H1 (cell line): ENCODE data around the gene METTL5. TPM values are rescaled to one million over a fixed set of nuclear protein-coding genes. Genes with fewer than 3 reads are reported as not detected.

Source experiments
- HDAC2 ChIP-seq, 2 experiments: fragments of 300-600 bp in 1 of 2; sonication (generic) in 1 of 2; IDR thresholded peaks; 2 replicates each; pipeline ENCODE4 v1.6.1; 2011 to 2012; ENCODE audit warnings: low read depth in 2 of 2, low read length in 2 of 2, mild to moderate bottlenecking in 2 of 2, moderate library complexity in 2 of 2, borderline replicate concordance in 1 of 2, inconsistent platforms in 1 of 2
- KDM4A ChIP-seq: IDR thresholded peaks from one replicate; pipeline ENCODE4 v1.7.1; 2012; ENCODE audit warnings: low read depth, mild to moderate bottlenecking, moderate library complexity, low read length, inconsistent platforms; ENCODE audit not compliant: severe bottlenecking
- KDM5A ChIP-seq: fragments of 200-600 bp; IDR thresholded peaks from 2 replicates; pipeline ENCODE4 v1.7.1; 2012; ENCODE audit warnings: mild to moderate bottlenecking, low read length, inconsistent platforms, mixed read lengths
- NANOG ChIP-seq: IDR thresholded peaks from 2 replicates; pipeline ENCODE4 v1.6.1; 2011; ENCODE audit warnings: low read length, low read depth, mild to moderate bottlenecking, inconsistent platforms; ENCODE audit not compliant: insufficient read depth, poor library complexity, severe bottlenecking
- POU5F1 ChIP-seq: IDR thresholded peaks from 2 replicates; pipeline ENCODE4 v1.6.1; 2011; ENCODE audit warnings: low read depth, mild to moderate bottlenecking, low read length, moderate library complexity
- polyA plus RNA-seq, 7 experiments: library from polyadenylated mRNA; depleted of rRNA in 3 of 7; stranded (reverse) in 5 of 7; unstranded in 2 of 7; fragments of >200 nt in 5 of 7; fragments of 200-250 nt in 2 of 7; gene quantifications; 1 replicate in 5 of 7; 2 replicates in 1 of 7; 4 replicates in 1 of 7; pipeline versions ENCODE4 v1.2.1 to v1.2.3, GENCODE V29; 2011 to 2013; ENCODE audit warnings: missing spikeins in 2 of 7, mixed read lengths in 2 of 7
- total RNA-seq: library from RNA; stranded (reverse); fragmentation: NEBNext Ultra II Directional; extraction: Animal tissue kit (Norgen Biotek cat#: 25700); gene quantifications from 2 replicates; pipeline ENCODE4 v1.2.1, GENCODE V29; 2021
- TF ChIP-seq, protein P1 (sequence below): fragments of 300-600 bp; sonication (generic); IDR thresholded peaks from 2 replicates; pipeline ENCODE4 v1.7.1; 2012; ENCODE audit warnings: low read length, moderate library complexity, mild to moderate bottlenecking, inconsistent platforms; ENCODE audit not compliant: insufficient replicate concordance
- TF ChIP-seq, protein P2 (sequence below): IDR thresholded peaks from 2 replicates; pipeline ENCODE4 v1.6.1; 2012; ENCODE audit warnings: inconsistent platforms

METTL5 gene
- total and polyA plus RNA-seq, 2 of the 8 experiments (the other 6 are each of a cell fraction or from before 2014, with no cell fraction given), result 34.5 to 74.1 TPM

DNA sequence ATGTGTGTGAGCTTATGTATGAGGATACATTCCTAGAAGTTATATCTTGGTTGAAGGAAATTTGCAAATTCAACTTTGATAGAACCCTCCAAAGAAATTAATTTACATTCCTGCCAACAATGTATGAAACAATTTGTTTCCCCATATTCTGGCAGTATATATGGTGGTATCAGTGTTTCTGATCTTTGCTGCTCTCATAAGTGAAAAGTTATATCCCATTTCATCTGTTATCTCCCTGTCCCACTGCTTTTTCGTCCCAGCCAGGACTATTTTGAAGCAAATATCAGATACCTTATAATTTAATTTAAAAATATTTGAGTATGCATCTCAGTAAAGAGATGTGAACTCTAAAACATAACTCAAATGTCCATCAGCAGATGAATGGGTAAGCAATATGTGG lies 9.7 kb upstream of the METTL5 start (continued):
- TF ChIP-seq, protein P1, sequence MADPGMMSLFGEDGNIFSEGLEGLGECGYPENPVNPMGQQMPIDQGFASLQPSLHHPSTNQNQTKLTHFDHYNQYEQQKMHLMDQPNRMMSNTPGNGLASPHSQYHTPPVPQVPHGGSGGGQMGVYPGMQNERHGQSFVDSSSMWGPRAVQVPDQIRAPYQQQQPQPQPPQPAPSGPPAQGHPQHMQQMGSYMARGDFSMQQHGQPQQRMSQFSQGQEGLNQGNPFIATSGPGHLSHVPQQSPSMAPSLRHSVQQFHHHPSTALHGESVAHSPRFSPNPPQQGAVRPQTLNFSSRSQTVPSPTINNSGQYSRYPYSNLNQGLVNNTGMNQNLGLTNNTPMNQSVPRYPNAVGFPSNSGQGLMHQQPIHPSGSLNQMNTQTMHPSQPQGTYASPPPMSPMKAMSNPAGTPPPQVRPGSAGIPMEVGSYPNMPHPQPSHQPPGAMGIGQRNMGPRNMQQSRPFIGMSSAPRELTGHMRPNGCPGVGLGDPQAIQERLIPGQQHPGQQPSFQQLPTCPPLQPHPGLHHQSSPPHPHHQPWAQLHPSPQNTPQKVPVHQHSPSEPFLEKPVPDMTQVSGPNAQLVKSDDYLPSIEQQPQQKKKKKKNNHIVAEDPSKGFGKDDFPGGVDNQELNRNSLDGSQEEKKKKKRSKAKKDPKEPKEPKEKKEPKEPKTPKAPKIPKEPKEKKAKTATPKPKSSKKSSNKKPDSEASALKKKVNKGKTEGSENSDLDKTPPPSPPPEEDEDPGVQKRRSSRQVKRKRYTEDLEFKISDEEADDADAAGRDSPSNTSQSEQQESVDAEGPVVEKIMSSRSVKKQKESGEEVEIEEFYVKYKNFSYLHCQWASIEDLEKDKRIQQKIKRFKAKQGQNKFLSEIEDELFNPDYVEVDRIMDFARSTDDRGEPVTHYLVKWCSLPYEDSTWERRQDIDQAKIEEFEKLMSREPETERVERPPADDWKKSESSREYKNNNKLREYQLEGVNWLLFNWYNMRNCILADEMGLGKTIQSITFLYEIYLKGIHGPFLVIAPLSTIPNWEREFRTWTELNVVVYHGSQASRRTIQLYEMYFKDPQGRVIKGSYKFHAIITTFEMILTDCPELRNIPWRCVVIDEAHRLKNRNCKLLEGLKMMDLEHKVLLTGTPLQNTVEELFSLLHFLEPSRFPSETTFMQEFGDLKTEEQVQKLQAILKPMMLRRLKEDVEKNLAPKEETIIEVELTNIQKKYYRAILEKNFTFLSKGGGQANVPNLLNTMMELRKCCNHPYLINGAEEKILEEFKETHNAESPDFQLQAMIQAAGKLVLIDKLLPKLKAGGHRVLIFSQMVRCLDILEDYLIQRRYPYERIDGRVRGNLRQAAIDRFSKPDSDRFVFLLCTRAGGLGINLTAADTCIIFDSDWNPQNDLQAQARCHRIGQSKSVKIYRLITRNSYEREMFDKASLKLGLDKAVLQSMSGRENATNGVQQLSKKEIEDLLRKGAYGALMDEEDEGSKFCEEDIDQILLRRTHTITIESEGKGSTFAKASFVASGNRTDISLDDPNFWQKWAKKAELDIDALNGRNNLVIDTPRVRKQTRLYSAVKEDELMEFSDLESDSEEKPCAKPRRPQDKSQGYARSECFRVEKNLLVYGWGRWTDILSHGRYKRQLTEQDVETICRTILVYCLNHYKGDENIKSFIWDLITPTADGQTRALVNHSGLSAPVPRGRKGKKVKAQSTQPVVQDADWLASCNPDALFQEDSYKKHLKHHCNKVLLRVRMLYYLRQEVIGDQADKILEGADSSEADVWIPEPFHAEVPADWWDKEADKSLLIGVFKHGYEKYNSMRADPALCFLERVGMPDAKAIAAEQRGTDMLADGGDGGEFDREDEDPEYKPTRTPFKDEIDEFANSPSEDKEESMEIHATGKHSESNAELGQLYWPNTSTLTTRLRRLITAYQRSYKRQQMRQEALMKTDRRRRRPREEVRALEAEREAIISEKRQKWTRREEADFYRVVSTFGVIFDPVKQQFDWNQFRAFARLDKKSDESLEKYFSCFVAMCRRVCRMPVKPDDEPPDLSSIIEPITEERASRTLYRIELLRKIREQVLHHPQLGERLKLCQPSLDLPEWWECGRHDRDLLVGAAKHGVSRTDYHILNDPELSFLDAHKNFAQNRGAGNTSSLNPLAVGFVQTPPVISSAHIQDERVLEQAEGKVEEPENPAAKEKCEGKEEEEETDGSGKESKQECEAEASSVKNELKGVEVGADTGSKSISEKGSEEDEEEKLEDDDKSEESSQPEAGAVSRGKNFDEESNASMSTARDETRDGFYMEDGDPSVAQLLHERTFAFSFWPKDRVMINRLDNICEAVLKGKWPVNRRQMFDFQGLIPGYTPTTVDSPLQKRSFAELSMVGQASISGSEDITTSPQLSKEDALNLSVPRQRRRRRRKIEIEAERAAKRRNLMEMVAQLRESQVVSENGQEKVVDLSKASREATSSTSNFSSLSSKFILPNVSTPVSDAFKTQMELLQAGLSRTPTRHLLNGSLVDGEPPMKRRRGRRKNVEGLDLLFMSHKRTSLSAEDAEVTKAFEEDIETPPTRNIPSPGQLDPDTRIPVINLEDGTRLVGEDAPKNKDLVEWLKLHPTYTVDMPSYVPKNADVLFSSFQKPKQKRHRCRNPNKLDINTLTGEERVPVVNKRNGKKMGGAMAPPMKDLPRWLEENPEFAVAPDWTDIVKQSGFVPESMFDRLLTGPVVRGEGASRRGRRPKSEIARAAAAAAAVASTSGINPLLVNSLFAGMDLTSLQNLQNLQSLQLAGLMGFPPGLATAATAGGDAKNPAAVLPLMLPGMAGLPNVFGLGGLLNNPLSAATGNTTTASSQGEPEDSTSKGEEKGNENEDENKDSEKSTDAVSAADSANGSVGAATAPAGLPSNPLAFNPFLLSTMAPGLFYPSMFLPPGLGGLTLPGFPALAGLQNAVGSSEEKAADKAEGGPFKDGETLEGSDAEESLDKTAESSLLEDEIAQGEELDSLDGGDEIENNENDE, result no peak
- TF ChIP-seq, protein P2, sequence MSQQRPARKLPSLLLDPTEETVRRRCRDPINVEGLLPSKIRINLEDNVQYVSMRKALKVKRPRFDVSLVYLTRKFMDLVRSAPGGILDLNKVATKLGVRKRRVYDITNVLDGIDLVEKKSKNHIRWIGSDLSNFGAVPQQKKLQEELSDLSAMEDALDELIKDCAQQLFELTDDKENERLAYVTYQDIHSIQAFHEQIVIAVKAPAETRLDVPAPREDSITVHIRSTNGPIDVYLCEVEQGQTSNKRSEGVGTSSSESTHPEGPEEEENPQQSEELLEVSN, result no peak
- TF ChIP-seq POU5F1 (no peak), KDM4A (no peak), KDM5A (no peak), HDAC2 (IDR thresholded peaks at IDR 0.05; ENCODE audit: borderline replicate concordance in 1 of 2, low read depth in 2 of 2, low read length in 2 of 2) (no peak), NANOG (no peak)
